ENCODE data around the gene JMJD6. TPM values are rescaled to one million over a fixed set of nuclear protein-coding genes. Genes with fewer than 3 reads are reported as not detected.

JMJD6 gene
- polyA plus RNA-seq, 1 experiment: 17.2 TPM

DNA sequence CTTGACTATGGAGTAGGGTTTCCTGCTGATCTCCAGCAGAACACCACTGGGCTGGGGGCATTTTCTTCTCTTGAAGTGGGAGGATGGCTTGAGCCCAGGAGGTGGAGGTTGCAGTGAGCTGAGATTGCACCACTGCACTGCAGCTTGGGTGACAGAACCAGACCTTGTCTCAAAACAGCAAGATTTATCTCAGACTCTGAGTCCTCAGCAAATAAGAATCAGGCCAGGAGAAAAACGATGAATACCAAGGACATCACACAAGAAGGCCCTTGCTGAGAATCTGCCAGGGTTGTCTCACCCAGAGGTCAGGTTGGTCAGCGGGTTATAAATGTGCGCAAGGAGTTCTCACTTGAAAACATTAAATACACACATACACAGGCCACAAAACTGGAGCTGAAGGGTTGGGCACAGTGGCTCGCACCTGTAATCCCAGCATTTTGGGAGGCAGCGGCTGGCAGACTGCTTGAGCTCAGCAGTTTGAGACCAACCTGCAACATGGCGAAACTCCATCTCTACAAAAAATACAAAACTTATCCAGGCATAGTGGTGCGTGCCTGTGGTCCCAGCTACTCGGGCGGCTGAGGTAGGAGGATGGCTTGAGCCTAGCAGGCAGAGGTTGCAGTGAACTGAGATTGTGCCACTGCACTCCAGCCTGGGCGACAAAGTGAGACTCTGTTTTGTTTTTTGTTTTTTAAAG lies 23.3 kb downstream of the JMJD6 start:
- Histone ChIP-seq H3K4me3 (ENCODE audit: low read depth, low read length) (no peak overlapping the region), H3K36me3 (ENCODE audit: control insufficient read depth, insufficient read depth, low read length) (peaks cover 2% of the 10 kb centered on the region; the same call in 1 of the 2 replicates), H3K27me3 (ENCODE audit: control insufficient read depth, insufficient read depth, low read length) (no peaks in the 10 kb centered on the region)
- ChIA-PET POLR2A (no interaction called here), CTCF (interaction anchor here (0.6 to 1.7 kb wide), 2 partner anchors 22 to 180 kb away, joined by 3 to 6 read pairs; no protein-coding TSS in a partner anchor)
- TF ChIP-seq, protein P1, sequence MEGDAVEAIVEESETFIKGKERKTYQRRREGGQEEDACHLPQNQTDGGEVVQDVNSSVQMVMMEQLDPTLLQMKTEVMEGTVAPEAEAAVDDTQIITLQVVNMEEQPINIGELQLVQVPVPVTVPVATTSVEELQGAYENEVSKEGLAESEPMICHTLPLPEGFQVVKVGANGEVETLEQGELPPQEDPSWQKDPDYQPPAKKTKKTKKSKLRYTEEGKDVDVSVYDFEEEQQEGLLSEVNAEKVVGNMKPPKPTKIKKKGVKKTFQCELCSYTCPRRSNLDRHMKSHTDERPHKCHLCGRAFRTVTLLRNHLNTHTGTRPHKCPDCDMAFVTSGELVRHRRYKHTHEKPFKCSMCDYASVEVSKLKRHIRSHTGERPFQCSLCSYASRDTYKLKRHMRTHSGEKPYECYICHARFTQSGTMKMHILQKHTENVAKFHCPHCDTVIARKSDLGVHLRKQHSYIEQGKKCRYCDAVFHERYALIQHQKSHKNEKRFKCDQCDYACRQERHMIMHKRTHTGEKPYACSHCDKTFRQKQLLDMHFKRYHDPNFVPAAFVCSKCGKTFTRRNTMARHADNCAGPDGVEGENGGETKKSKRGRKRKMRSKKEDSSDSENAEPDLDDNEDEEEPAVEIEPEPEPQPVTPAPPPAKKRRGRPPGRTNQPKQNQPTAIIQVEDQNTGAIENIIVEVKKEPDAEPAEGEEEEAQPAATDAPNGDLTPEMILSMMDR (IDR thresholded peaks at IDR 0.05; ENCODE audit: insufficient read depth, low read depth, low read length): no peak
- no peak for DNase-seq (ENCODE audit: low read depth)

DNA sequence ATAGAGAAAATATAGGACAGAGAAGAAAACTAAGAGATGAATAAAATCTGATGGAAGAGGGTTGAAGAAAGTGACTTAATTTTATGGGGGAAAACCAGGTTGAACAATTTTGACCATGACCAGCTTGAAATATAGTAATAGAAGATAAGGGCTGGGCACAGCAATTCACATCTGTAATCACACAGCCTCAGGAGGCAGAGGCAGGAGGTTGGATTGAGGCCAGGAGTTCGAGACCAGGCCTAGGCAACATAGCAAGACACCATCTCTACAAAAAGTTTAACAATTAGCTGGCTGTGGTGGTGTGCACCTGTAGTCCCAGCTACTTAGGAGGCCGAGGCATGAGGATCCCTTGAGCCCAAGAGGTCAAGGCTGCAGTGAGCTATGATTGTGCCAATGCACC lies 24.3 kb downstream of the JMJD6 start:
- H3K27me3 ChIP-seq (ENCODE audit: control insufficient read depth, insufficient read depth, low read length): no peaks in the 10 kb centered on the region
- TF ChIP-seq, protein P1 (IDR thresholded peaks at IDR 0.05; ENCODE audit: insufficient read depth, low read depth, low read length): no peak
- no peak for DNase-seq (ENCODE audit: low read depth)
- no peak overlapping the region for H3K4me3 ChIP-seq (ENCODE audit: low read depth, low read length)
- POLR2A ChIA-PET: interaction anchor here (1.5 kb wide), 1 partner anchor 7 kb away, joined by 6 read pairs; no protein-coding TSS in a partner anchor
- H3K36me3 ChIP-seq (ENCODE audit: control insufficient read depth, insufficient read depth, low read length): peaks cover 2% of the 10 kb centered on the region; the same call in 1 of the 2 replicates
- CTCF ChIA-PET: interaction anchor here (0.6 to 1.7 kb wide), 5 partner anchors 8 to 367 kb away, joined by 3 to 6 read pairs (median 3); partner anchors contain the start of genes AANAT and MXRA7

DNA sequence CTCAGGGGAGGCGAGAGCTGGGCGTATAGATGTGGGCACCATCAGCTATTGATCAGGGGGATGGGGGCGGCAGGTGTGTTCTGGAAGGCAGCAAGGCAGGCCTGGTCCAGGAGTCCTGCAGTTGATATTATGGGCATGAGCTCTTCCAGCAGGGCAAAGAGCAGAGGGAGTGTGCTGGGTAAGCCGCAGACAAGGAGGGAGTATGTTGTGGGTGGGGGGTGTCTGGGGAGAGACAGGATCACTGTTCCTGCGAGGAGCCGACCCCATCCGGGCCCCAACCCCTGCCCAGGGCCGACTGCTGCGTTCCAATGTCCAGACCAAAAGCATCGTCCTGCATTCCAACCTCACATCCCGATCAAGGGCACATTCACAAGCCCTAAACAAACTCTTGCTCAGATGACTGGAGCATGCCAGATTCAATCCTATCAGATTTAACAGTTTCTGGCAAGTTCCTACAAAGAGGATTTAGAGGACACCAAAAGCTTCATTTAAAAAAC lies 24.9 kb downstream of the JMJD6 start:
- POLR2A ChIA-PET: interaction anchor here (1.5 kb wide), 1 partner anchor 8 kb away, joined by 6 read pairs; no protein-coding TSS in a partner anchor

DNA sequence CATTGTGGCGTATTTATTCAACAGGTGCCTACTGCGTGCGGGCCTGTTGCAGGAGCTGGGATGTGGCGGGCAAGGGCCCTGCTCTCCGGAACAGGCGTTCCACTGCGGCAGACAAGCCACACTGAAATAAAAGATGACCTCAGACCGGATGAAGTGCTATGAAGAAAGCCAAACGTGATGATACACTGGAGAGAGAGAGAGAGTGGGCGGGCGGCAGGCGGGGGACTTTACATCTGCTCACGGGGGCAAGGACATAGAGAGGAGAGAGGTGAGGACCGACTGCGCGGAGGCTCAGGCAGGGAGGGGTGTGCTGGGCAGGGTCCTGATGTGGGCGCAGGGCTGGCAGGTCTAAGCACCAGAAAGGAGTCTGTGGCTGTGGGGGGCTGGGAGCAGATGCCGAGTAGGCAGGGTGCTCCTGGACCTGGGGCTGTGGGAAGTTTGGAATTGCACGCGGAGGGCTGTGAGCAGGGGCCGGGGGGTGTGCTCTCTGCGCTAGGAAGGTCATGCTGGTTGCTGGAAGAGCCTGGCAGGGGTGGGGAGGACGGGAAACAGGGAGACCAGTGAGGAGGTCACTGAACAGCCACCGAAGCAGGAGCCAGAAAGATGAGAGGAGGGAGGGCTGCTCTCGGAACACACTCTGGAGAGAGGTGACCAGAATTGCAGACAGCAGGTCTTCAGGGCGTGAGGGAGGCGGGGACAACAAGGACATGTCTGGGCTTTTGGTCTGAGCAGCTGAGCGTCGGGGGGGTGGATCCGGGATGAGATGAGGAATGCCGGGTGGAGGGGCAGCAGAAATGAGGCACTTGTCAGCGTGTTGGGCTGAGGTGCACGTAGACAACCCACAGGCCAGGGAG lies 25.6 kb downstream of the JMJD6 start:
- POLR2A ChIA-PET: interaction anchor here (1.5 kb wide), 1 partner anchor 9 kb away, joined by 6 read pairs; no protein-coding TSS in a partner anchor
- no peaks in the 10 kb centered on the region for H3K27me3 ChIP-seq (ENCODE audit: control insufficient read depth, insufficient read depth, low read length)
- CTCF ChIA-PET: interaction anchor here (1.7 kb wide), 1 partner anchor 10 kb away, joined by 6 read pairs; the partner anchor contains the start of gene MXRA7
- H3K4me3 ChIP-seq (ENCODE audit: low read depth, low read length): peak overlapping the region; percentile 34
- TF ChIP-seq, protein P1 (IDR thresholded peaks at IDR 0.05; ENCODE audit: insufficient read depth, low read depth, low read length): no peak
- H3K36me3 ChIP-seq (ENCODE audit: control insufficient read depth, insufficient read depth, low read length): peaks cover 2% of the 10 kb centered on the region
- peak; percentile 70 for DNase-seq (ENCODE audit: low read depth)

More for the DNA sequence above, 24.9 kb downstream of the JMJD6 start:
- H3K27me3 ChIP-seq (ENCODE audit: control insufficient read depth, insufficient read depth, low read length): no peaks in the 10 kb centered on the region
- DNase-seq (ENCODE audit: low read depth): no peak
- CTCF ChIA-PET: interaction anchor here (0.9 to 1.7 kb wide), 4 partner anchors 9 to 234 kb away, joined by 3 to 6 read pairs (median 4); partner anchors contain the start of genes AANAT and MXRA7
- H3K4me3 ChIP-seq (ENCODE audit: low read depth, low read length): no peak overlapping the region
- TF ChIP-seq, protein P1 (IDR thresholded peaks at IDR 0.05; ENCODE audit: insufficient read depth, low read depth, low read length): no peak
- H3K36me3 ChIP-seq (ENCODE audit: control insufficient read depth, insufficient read depth, low read length): peaks cover 2% of the 10 kb centered on the region
